Medulla oblongata (tissue), 1 donor: Measurements from ENCODE around the gene MMP10.

Experiments
- DNase-seq: peaks from one replicate; pipeline ENCODE4 v3.0.0-alpha.2; 2015; ENCODE audit errors: extremely low spot score

Gene MMP10

GRCh38 chr11:102780491-102780918 is at the start of gene MMP10:
Gene MMP10, minus strand, starts transcription at chr11:102780628. Its CDS starts 37 bp downstream, at chr11:102780591.
- no peak for DNase-seq

- no peak for DNase-seq
Observed at GRCh38 chr11:102829316-102830000, 49.0 kb upstream of the MMP10 start.

- no peak for DNase-seq
Observed at GRCh38 chr11:102824556-102824955, 44.1 kb upstream of the MMP10 start.

GRCh38 chr11:102819491-102819890 is 39.1 kb upstream of the MMP10 start:
- no peak for DNase-seq

- no peak for DNase-seq
Observed at GRCh38 chr11:102813484-102813883, 33.1 kb upstream of the MMP10 start.

GRCh38 chr11:102812188-102812587 is 31.8 kb upstream of the MMP10 start:
- DNase-seq: no peak

- DNase-seq: no peak
Observed at GRCh38 chr11:102810950-102811660, 30.7 kb upstream of the MMP10 start.

- no peak for DNase-seq
Observed at GRCh38 chr11:102809971-102810370, 29.5 kb upstream of the MMP10 start.

GRCh38 chr11:102807921-102808320 is 27.5 kb upstream of the MMP10 start:
- no peak for DNase-seq

- DNase-seq: no peak
Observed at GRCh38 chr11:102806296-102806695, 25.9 kb upstream of the MMP10 start.

- no peak for DNase-seq
Observed at GRCh38 chr11:102802341-102802740, 21.9 kb upstream of the MMP10 start.

- no peak for DNase-seq
Observed at GRCh38 chr11:102800767-102801166, 20.3 kb upstream of the MMP10 start.

- DNase-seq: no peak
Observed at GRCh38 chr11:102799681-102800340, 19.4 kb upstream of the MMP10 start.

GRCh38 chr11:102798012-102798746 is 17.8 kb upstream of the MMP10 start, which contains the start of gene MMP1:
Gene MMP1, minus strand, starts transcription at chr11:102798160. Its CDS starts 68 bp downstream, at chr11:102798092.
- no peak for DNase-seq

- DNase-seq: no peak
Observed at GRCh38 chr11:102794382-102794781, 14.0 kb upstream of the MMP10 start.

- DNase-seq: no peak
Observed at GRCh38 chr11:102793677-102794290, 13.4 kb upstream of the MMP10 start.

- no peak for DNase-seq
Observed at GRCh38 chr11:102792604-102793003, 12.2 kb upstream of the MMP10 start.

- DNase-seq: no peak
Observed at GRCh38 chr11:102791271-102792036, 11.0 kb upstream of the MMP10 start.

- no peak for DNase-seq
Observed at GRCh38 chr11:102788334-102788995, 8.0 kb upstream of the MMP10 start.

GRCh38 chr11:102784380-102784779 is 4.0 kb upstream of the MMP10 start:
- DNase-seq: no peak
